Erythroblast (primary cell): Measurements from ENCODE around the gene AUTS2.

Source experiments
- GATA1 ChIP-seq: IDR thresholded peaks from 2 replicates; pipeline ENCODE4 v1.6.1; 2011; ENCODE audit warnings: low read depth, mild to moderate bottlenecking, control low read depth, low read length, moderate library complexity
- POLR2A ChIP-seq: IDR thresholded peaks from 2 replicates; pipeline ENCODE4 v1.6.1; 2011; ENCODE audit warnings: mild to moderate bottlenecking, low read length

- TF ChIP-seq POLR2A, result no peak
- no peak for TF ChIP-seq GATA1
Observed at GRCh38 chr7:69585169-69585568, 13.1 kb upstream of the AUTS2 start.
